B cell (primary cell): ENCODE measurements around the gene SNCA.

Experiments used
- EZH2 ChIP-seq: IDR thresholded peaks from 2 replicates; pipeline ENCODE4 v1.6.1; 2012; ENCODE audit warnings: borderline replicate concordance, low read depth, mild to moderate bottlenecking, moderate library complexity, low read length; ENCODE audit not compliant: insufficient read depth, poor library complexity, severe bottlenecking
- TF ChIP-seq, protein P1 (sequence below): fragments of 200-600 bp; IDR thresholded peaks from one replicate; pipeline ENCODE4 v1.8.0; 2022; ENCODE audit warnings: antibody characterized with exemption, mild to moderate bottlenecking

DNA sequence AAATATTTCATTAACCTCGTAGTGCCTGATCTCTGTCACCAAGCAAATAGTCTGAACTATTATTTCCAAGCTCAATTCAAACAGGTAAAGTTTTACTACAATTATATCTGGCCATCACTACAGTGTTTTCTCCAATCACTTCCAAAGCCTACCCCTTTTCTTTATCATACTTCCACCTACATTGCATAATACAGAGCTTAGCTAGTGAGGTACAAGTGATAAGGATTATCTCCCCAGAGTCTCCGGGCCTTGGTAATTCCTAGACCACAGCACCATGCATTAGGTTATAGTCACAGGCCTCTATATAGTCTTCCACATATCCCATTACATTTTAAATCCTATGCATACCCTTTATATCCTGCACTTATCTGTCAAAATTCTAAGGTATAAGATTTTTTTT is 154.2 kb downstream of the SNCA start:
- TF ChIP-seq EZH2, result no peak
- TF ChIP-seq, protein P1, sequence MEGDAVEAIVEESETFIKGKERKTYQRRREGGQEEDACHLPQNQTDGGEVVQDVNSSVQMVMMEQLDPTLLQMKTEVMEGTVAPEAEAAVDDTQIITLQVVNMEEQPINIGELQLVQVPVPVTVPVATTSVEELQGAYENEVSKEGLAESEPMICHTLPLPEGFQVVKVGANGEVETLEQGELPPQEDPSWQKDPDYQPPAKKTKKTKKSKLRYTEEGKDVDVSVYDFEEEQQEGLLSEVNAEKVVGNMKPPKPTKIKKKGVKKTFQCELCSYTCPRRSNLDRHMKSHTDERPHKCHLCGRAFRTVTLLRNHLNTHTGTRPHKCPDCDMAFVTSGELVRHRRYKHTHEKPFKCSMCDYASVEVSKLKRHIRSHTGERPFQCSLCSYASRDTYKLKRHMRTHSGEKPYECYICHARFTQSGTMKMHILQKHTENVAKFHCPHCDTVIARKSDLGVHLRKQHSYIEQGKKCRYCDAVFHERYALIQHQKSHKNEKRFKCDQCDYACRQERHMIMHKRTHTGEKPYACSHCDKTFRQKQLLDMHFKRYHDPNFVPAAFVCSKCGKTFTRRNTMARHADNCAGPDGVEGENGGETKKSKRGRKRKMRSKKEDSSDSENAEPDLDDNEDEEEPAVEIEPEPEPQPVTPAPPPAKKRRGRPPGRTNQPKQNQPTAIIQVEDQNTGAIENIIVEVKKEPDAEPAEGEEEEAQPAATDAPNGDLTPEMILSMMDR, result no peak
